GM12892 (cell line): ENCODE data around the gene LEMD2.

Experiments used
- POLR2A ChIP-seq: IDR thresholded peaks from 2 replicates; pipeline ENCODE4 v1.6.1; 2011; ENCODE audit warnings: low read depth, low read length, control low read depth
- POLR2AphosphoS5 ChIP-seq: IDR thresholded peaks from 2 replicates; pipeline ENCODE4 v1.6.1; 2011; ENCODE audit warnings: low read depth, low read length, control low read depth
- TAF1 ChIP-seq: IDR thresholded peaks from 2 replicates; pipeline ENCODE4 v1.6.1; 2011; ENCODE audit warnings: low read depth, mild to moderate bottlenecking, control low read depth, low read length, borderline replicate concordance

DNA sequence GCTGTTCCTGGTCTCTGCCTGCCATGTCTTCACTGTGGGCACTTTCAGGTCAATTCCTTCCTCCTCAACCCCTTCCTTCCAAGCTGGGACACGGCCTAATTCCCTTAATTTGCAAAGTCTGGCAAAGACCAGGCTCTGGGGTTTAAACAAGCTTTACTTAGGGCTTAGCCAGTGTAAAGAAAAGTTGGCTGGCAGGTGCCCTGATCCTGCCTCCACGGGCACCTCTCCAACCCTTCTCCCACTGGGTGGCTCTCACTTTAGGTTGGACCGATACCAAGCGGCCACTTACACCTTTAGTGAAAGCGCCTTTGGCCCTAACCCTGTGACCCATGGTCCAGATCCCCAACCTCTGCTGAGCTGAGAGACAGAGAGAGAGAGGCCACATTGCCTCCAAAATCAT is 28.6 kb upstream of the LEMD2 start:
- no peak for TF ChIP-seq POLR2AphosphoS5
- TF ChIP-seq POLR2A = no peak
- TF ChIP-seq TAF1 = no peak
